Measurements from ENCODE around the gene CDC5L.

DNA sequence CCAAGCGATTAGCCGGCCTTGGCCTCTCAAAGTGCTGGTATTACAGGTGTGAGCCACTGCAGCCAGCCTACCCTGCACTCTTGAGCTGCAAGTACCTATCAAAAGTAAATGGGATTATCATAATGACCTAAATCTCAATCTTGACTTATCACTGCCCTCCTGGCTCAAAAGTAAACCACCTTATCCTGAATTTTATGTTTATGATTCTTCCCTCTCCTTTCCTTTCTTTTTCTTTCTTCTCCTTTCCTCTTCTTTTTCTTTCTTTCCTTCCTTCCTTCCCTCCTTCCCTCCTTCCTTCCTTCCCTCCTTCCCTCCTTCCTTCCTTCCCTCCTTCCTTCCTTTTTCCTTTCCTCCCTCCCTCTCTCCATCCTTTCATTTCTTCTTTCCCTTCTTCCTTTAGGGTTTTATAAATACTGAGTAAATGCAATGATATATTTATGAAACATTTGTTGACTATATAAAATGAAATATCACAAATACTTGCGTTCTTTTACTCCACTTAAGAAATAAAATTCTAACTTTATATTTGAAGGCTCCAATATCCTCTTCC, 24.1 kb upstream of the CDC5L start:
- TF ChIP-seq, protein P1, sequence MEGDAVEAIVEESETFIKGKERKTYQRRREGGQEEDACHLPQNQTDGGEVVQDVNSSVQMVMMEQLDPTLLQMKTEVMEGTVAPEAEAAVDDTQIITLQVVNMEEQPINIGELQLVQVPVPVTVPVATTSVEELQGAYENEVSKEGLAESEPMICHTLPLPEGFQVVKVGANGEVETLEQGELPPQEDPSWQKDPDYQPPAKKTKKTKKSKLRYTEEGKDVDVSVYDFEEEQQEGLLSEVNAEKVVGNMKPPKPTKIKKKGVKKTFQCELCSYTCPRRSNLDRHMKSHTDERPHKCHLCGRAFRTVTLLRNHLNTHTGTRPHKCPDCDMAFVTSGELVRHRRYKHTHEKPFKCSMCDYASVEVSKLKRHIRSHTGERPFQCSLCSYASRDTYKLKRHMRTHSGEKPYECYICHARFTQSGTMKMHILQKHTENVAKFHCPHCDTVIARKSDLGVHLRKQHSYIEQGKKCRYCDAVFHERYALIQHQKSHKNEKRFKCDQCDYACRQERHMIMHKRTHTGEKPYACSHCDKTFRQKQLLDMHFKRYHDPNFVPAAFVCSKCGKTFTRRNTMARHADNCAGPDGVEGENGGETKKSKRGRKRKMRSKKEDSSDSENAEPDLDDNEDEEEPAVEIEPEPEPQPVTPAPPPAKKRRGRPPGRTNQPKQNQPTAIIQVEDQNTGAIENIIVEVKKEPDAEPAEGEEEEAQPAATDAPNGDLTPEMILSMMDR (conservative IDR thresholded peaks at IDR 0.05; ENCODE audit: low read depth in 2 of 2), result no peak
- TF ChIP-seq ZNF331 (CRISPR knock-in tag; IDR thresholded peaks at IDR 0.05; ENCODE audit: low read depth) (no peak), REST (IDR thresholded peaks at IDR 0.05; ENCODE audit: unreplicated experiment) (no peak), EZH2 (IDR thresholded peaks at IDR 0.05; ENCODE audit: low read depth, unreplicated experiment) (no peak), CREB1 (CRISPR knock-in tag; IDR thresholded peaks at IDR 0.05; ENCODE audit: low read depth) (no peak), POLR2AphosphoS5 (IDR thresholded peaks at IDR 0.05; ENCODE audit: low read depth) (no peak), EZH2phosphoT487 (IDR thresholded peaks at IDR 0.05; ENCODE audit: unreplicated experiment) (no peak), JUNB (IDR thresholded peaks at IDR 0.05; ENCODE audit: unreplicated experiment) (no peak), NANOG (IDR thresholded peaks at IDR 0.05; ENCODE audit: borderline replicate concordance) (no peak), ETS1 (IDR thresholded peaks at IDR 0.05) (no peak), STAT1 (IDR thresholded peaks at IDR 0.05; ENCODE audit: unreplicated experiment) (no peak)
- TF ChIP-seq, protein P2, sequence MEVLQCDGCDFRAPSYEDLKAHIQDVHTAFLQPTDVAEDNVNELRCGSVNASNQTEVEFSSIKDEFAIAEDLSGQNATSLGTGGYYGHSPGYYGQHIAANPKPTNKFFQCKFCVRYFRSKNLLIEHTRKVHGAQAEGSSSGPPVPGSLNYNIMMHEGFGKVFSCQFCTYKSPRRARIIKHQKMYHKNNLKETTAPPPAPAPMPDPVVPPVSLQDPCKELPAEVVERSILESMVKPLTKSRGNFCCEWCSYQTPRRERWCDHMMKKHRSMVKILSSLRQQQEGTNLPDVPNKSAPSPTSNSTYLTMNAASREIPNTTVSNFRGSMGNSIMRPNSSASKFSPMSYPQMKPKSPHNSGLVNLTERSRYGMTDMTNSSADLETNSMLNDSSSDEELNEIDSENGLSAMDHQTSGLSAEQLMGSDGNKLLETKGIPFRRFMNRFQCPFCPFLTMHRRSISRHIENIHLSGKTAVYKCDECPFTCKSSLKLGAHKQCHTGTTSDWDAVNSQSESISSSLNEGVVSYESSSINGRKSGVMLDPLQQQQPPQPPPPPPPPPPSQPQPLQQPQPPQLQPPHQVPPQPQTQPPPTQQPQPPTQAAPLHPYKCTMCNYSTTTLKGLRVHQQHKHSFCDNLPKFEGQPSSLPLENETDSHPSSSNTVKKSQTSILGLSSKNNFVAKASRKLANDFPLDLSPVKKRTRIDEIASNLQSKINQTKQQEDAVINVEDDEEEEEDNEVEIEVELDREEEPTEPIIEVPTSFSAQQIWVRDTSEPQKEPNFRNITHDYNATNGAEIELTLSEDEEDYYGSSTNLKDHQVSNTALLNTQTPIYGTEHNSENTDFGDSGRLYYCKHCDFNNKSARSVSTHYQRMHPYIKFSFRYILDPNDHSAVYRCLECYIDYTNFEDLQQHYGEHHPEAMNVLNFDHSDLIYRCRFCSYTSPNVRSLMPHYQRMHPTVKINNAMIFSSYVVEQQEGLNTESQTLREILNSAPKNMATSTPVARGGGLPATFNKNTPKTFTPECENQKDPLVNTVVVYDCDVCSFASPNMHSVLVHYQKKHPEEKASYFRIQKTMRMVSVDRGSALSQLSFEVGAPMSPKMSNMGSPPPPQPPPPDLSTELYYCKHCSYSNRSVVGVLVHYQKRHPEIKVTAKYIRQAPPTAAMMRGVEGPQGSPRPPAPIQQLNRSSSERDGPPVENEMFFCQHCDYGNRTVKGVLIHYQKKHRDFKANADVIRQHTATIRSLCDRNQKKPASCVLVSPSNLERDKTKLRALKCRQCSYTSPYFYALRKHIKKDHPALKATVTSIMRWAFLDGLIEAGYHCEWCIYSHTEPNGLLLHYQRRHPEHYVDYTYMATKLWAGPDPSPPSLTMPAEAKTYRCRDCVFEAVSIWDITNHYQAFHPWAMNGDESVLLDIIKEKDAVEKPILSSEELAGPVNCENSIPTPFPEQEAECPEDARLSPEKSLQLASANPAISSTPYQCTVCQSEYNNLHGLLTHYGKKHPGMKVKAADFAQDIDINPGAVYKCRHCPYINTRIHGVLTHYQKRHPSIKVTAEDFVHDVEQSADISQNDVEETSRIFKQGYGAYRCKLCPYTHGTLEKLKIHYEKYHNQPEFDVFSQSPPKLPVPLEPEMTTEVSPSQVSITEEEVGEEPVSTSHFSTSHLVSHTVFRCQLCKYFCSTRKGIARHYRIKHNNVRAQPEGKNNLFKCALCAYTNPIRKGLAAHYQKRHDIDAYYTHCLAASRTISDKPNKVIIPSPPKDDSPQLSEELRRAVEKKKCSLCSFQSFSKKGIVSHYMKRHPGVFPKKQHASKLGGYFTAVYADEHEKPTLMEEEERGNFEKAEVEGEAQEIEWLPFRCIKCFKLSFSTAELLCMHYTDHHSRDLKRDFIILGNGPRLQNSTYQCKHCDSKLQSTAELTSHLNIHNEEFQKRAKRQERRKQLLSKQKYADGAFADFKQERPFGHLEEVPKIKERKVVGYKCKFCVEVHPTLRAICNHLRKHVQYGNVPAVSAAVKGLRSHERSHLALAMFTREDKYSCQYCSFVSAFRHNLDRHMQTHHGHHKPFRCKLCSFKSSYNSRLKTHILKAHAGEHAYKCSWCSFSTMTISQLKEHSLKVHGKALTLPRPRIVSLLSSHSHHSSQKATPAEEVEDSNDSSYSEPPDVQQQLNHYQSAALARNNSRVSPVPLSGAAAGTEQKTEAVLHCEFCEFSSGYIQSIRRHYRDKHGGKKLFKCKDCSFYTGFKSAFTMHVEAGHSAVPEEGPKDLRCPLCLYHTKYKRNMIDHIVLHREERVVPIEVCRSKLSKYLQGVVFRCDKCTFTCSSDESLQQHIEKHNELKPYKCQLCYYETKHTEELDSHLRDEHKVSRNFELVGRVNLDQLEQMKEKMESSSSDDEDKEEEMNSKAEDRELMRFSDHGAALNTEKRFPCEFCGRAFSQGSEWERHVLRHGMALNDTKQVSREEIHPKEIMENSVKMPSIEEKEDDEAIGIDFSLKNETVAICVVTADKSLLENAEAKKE (CRISPR knock-in tag; IDR thresholded peaks at IDR 0.05), result no peak

Measured in GM23338 (cell line).